ENCODE measurements around the gene OR5V1.
"Not testable (repeated sequence)": the region's sequence is repeated elsewhere in the genome, so short reads cannot be mapped to it uniquely, and the experiment has no call there.

OR5V1 gene

GRCh38 chr6:29368765-29369164 lies at the start of gene OR5V1:
Gene OR5V1, minus strand, starts transcription at chr6:29368865. Its CDS starts 12,670 bp downstream, at chr6:29356195.
- DNase-seq: no peak

GRCh38 chr6:29414588-29414987 lies 45.9 kb upstream of the OR5V1 start, which contains the start of gene OR12D1:
Gene OR12D1, plus strand, starts transcription at chr6:29414928.
- DNase-seq: no peak

- no peak for DNase-seq
These were observed 35.1 kb upstream of the OR5V1 start for GRCh38 chr6:29403801-29404200.

GRCh38 chr6:29399525-29399924 lies 30.9 kb upstream of the OR5V1 start:
- DNase-seq: no peak

GRCh38 chr6:29395331-29395730 lies 26.7 kb upstream of the OR5V1 start, which contains the start of gene OR12D2:
Gene OR12D2, plus strand, starts transcription at chr6:29395631. Its CDS starts 1,069 bp downstream, at chr6:29396700.
- DNase-seq: no peak

DNA sequence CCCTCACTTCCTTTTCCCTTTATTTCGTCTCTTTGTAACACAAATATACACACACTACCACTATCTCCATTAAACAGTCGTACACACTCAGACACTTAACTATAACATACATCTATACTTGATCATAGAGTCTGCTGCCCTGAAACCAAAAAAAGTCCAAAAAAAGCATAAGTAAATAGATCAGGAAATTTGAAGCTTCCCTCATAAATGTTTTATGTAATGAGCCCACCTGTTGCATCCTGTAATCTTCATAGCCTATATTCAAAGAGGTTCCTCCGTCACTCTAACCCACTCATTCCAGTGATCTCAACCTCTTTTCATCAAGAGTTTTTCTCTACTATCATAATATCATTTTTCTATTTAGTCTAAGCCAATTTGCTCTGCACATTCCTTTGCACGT lies 19.9 kb upstream of the OR5V1 start:
- no peak for DNase-seq

- no peak for DNase-seq
These were observed 7.3 kb upstream of the OR5V1 start for GRCh38 chr6:29376003-29376402.

DNA sequence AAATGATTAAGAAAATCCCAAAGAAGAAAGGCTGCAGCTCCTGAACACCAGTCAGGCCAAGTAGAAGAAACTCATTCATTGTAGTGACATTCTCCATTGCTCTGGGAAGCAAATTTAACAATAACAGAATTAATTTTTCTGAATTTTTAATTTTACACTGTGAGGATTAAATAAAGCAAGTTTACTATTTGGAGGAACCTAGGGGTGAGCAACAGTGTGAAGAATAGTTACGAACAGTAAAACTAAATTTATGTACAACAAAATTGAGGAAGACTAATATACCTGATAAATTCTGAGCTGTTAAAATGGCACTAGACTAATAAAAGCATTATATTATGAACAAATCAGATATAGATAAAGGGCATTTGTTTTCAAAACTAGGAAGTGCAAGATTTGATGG lies 6.5 kb upstream of the OR5V1 start, which contains the start of gene OR12D3:
Gene OR12D3 (minus strand): TSS at position 101 of the 400 bp plus-strand sequence. CDS start 4 bp downstream, at position 97.
- no peak for DNase-seq

DNA sequence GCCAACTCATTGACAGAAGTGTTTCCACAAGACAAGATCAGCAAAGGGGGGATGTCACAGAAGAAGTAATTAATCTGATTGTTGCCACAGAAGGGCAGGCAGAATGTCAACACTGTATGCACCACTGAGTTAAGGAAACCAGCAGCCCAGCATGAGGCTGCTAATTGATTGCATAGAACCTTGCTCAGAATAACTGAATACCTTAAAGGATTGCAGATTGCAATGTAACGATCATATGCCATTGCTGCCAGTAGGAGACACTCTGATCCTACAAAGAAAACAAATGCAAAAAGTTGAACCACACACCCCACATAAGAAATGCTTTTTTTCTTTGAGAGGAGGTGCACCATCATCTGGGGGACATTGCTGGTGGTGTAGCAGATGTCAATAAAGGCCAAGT lies 13.1 kb downstream of the OR5V1 start:
- no peak for DNase-seq

DNA sequence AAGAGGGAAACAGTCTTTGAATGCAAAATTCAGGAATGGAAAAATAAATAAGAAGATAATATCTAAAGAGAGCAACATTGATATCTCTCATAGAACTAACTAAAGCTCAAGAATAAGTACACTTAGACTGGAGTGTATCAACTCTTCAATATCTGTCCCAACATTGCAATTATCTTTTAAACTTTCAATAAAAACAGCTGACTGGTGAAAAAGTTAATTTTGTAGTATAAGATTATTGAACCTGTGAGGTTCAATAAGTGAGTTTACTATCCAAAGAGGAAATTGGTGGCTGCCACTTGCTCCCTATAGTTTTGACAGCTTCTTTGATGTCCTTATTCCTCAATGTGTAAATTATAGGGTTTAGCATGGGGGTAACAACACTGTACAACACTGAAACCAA lies 13.7 kb downstream of the OR5V1 start:
- no peak for DNase-seq

DNA sequence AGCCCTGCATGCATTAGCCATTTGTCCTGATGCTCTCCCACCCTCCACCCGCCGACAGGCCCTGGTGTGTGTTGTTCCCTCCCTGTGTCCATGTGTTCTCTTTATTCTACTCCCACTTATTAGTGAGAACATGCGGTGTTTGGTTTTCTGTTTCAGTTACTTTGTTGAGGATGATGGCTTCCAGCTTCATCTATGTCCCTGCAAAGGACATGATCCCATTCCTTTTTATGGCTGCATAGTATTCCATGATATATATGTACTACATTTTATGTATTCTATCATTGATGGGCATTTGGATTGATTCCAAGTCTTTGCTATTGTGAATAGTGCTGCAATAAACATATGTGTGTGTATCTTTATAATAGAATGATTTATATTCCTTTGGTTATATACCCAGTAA lies 19.3 kb downstream of the OR5V1 start:
- not testable (repeated sequence) for DNase-seq

- DNase-seq: no peak
These were observed 23.3 kb downstream of the OR5V1 start for GRCh38 chr6:29345380-29345779.

DNA sequence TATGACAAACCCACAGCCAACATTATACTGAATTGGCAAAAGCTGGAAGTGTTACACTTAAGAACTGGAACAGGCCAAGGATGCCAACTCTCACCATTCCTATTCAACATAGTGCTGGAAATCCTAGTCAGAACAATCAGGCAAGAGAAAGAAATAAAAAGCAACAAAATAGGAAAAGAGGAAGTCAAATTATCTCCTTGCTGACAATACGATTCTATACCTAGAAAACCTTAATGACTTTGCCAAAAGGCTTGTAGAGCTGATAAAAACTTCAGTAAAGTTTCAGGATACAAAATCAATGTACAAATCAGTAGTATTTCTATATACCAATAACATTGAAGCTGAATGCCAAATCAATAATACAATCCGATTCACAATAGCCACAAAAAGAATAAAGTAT lies 32.4 kb downstream of the OR5V1 start:
- DNase-seq: no peak

GRCh38 chr6:29332676-29333075 lies 36.0 kb downstream of the OR5V1 start:
- DNase-seq: no peak

- no peak for DNase-seq
These were observed 42.9 kb downstream of the OR5V1 start for GRCh38 chr6:29325777-29326176.

DNA sequence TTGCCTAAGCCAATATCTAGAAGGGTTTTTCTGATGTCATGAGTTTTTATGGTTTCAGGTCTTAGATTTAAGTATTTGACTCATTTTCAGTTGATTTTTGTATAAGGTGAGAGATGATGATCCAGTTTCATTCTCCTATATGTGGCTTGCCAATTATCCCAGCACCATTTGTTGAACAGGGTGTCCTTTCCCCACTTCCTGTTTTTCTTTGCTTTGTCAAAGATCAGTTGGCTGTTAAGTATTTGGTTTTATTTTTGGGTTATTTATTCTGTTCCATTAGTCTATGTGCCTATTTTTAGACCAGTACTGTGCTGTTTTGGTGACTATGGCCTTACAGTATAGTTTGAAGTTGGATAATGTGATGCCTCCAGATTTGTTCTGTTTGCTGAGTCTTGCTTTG lies 45.3 kb downstream of the OR5V1 start:
- DNase-seq: not testable (repeated sequence)

- DNase-seq: no peak
These were observed 48.7 kb downstream of the OR5V1 start for GRCh38 chr6:29319931-29320330.

All from NCI-H2029 (cell line).